SK-N-MC (cell line): ENCODE results near the gene PRKD1.

Experiments used
- EZH2 ChIP-seq: fragments of 200-600 bp; sonication (generic); IDR thresholded peaks from one replicate; pipeline ENCODE4 v1.6.1; 2017; ENCODE audit warnings: antibody characterized with exemption
- FOXP2 ChIP-seq: optimal IDR thresholded peaks from 2 replicates; pipeline ENCODE3; 2011; ENCODE audit warnings: mild to moderate bottlenecking, moderate library complexity; ENCODE audit not compliant: insufficient read depth; ENCODE audit errors: extremely low read length, control extremely low read depth
- POLR2AphosphoS5 ChIP-seq: IDR thresholded peaks from 2 replicates; pipeline ENCODE4 v1.6.1; 2012; ENCODE audit warnings: mild to moderate bottlenecking, low read depth, low read length, borderline replicate concordance

DNA sequence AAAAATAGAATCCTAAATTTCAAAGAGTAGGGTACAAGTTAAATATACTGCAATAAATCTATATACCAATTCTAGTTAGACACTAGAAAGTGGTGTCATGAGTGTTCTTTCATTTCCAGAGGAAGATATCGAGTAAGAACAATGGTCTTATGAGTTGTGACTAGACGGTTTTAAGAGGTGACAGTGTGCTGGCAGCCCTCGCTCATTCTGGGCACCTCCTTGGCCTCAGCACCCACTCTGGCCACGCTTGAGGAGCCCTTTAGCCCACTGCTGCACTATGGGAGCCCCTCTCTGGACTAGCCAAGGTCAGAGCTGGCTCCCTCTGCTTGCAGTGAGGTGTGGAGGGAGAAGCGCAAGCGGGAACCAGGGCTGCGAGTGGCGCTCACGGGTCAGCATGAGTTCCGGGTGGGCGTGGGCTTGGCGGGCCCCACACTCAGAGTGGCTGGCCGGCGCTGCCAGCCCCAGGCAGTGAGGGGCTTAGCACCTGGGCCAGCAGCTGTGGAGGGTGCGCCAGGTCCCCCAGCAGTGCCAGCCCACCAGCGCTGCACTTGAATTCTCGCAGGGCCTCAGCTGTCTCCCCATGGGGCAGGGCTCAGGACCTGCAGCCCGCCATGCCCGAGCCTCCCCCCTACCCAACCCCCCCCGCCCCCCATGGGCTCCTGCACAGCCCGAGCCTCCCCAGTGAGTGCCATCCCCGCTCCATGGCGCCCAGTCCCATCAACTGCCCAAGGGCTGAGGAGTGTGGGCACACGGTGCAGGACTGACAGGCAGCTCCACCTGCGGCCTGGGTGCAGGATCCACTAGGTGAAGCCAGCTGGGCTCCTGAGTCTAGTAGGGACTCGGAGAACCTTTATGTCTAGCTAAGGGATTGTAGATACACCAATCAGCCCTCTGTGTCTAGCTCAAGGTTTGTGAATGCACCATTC, 18.7 kb downstream of the PRKD1 start:
- TF ChIP-seq EZH2 (no peak), POLR2AphosphoS5 (no peak), FOXP2 (no peak)
